ENCODE results near the gene CHST5. TPM values are rescaled to one million over a fixed set of nuclear protein-coding genes. Genes with fewer than 3 reads are reported as not detected.

Gene CHST5
- total RNA-seq, 1 donor from 2014 or later, result 0.85 TPM

GRCh38 chr16:75491876-75492275, 44.0 kb downstream of the CHST5 start:
- Histone ChIP-seq H3K27ac (replicated peaks) (no peak overlapping the region), H3K36me3 (no peaks in the 10 kb centered on the region), H3K27me3 (ENCODE audit: low read depth) (peaks cover 33% of the 10 kb centered on the region), H3K4me1 (peaks cover 14% of the 10 kb centered on the region), H3K9me3 (replicated peaks) (no peaks in the 10 kb centered on the region), H3K4me3 (no peak overlapping the region)
- intact Hi-C loops (cut with micrococcal nuclease), result no loop called here
- TF ChIP-seq CTCF (IDR thresholded peaks at IDR 0.05; ENCODE audit: borderline replicate concordance), result no peak
- DNase-seq, result no peak

DNA sequence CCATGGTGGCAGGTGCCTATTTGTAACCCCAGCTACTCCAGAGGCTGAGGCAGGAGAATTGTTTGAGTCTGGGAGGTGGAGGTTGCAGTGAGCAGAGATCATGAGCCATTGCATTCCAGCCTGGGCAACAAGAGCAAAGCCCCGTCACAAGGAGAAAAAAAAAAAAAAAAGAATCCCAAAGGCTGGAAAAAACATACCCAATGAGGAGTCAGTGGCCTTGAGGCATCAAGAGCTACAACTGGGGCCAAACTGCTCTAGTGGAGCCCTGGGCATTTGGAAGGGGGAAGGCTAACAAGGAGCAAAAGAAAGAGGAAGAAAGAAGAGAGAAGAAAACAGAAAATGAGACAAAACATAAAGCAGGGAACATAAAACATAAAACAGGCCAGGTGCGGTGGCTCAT, 47.6 kb downstream of the CHST5 start:
- intact Hi-C loops (cut with micrococcal nuclease), result loop anchor here (10.0 kb wide), 1 partner anchor 126 kb away; no protein-coding TSS in a partner anchor
- H3K36me3 ChIP-seq, result no peaks in the 10 kb centered on the region
- H3K27ac ChIP-seq (replicated peaks), result no peak overlapping the region
- peaks cover 13% of the 10 kb centered on the region for H3K27me3 ChIP-seq (ENCODE audit: low read depth)
- no peak for DNase-seq
- H3K4me3 ChIP-seq, result no peak overlapping the region
- no peak for TF ChIP-seq CTCF (IDR thresholded peaks at IDR 0.05; ENCODE audit: borderline replicate concordance)
- no peaks in the 10 kb centered on the region for H3K4me1 ChIP-seq
- H3K9me3 ChIP-seq (replicated peaks), result no peaks in the 10 kb centered on the region

DNA sequence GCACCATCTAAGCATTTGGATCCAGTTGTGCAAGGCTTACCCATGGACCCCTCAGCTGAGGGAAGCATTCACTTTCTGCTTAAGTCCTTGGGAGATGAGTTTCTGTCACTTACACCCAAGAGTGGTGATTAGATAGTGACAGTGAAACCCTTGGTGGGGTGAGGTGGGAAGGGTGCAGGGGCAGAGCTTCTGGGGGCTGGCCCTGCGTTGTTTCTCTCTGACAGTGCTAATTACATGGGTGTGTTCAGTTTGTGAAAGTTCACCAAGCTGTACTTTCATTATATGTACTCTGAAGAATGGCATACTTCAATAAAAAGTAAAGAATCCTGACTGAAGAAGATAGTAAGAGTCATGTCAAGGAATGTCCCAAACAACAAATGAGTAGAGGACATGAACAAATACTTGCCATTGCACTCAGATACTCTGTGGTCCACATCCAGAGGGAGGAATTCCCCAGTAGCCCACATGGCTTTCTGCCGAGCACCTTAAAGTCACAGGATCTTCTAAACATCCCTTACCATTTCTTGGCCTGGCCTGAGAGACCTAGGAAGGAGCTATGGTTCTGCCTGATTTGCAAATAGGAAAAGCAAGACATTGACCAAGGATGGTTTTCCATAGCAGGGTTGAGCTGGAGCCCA, 49.1 kb downstream of the CHST5 start:
- TF ChIP-seq CTCF (IDR thresholded peaks at IDR 0.05; ENCODE audit: borderline replicate concordance), result no peak
- no peaks in the 10 kb centered on the region for H3K4me1 ChIP-seq
- H3K4me3 ChIP-seq, result no peak overlapping the region
- intact Hi-C loops (cut with micrococcal nuclease), result loop anchor here (10.0 kb wide), 1 partner anchor 128 kb away; no protein-coding TSS in a partner anchor
- H3K36me3 ChIP-seq, result no peaks in the 10 kb centered on the region
- H3K27ac ChIP-seq (replicated peaks), result no peak overlapping the region
- peaks cover 2% of the 10 kb centered on the region for H3K27me3 ChIP-seq (ENCODE audit: low read depth)
- H3K9me3 ChIP-seq (replicated peaks), result no peaks in the 10 kb centered on the region
- no peak for DNase-seq

GRCh38 chr16:75486014-75486675, 49.8 kb downstream of the CHST5 start:
- TF ChIP-seq CTCF (IDR thresholded peaks at IDR 0.05; ENCODE audit: borderline replicate concordance), result no peak
- H3K4me1 ChIP-seq, result no peaks in the 10 kb centered on the region
- DNase-seq, result no peak
- H3K9me3 ChIP-seq (replicated peaks), result no peaks in the 10 kb centered on the region
- no peaks in the 10 kb centered on the region for H3K36me3 ChIP-seq
- no peak overlapping the region for H3K27ac ChIP-seq (replicated peaks)
- no peaks in the 10 kb centered on the region for H3K27me3 ChIP-seq (ENCODE audit: low read depth)
- no peak overlapping the region for H3K4me3 ChIP-seq
- intact Hi-C loops (cut with micrococcal nuclease), result loop anchor here (10.0 kb wide), 1 partner anchor 129 kb away; no protein-coding TSS in a partner anchor

- Histone ChIP-seq H3K9me3 (replicated peaks) (no peaks in the 10 kb centered on the region), H3K27me3 (ENCODE audit: low read depth) (no peaks in the 10 kb centered on the region), H3K4me1 (no peaks in the 10 kb centered on the region), H3K27ac (replicated peaks) (no peak overlapping the region), H3K36me3 (no peaks in the 10 kb centered on the region), H3K4me3 (no peak overlapping the region)
- no peak for DNase-seq
- intact Hi-C loops (cut with micrococcal nuclease), result loop anchor here (10.0 kb wide), 1 partner anchor 129 kb away; no protein-coding TSS in a partner anchor
- no peak for TF ChIP-seq CTCF (IDR thresholded peaks at IDR 0.05; ENCODE audit: borderline replicate concordance)
Observed at GRCh38 chr16:75485230-75486013, 50.5 kb downstream of the CHST5 start.
